NCI-H1092 treated with DMSO at 0.1 percent for 48 hours (cell line): ENCODE data around the gene CPAMD8.
"Not testable (repeated sequence)": the region's sequence is repeated elsewhere in the genome, so short reads cannot be mapped to it uniquely, and the experiment has no call there.

Experiments
- DNase-seq: peaks from one replicate; lab custom pipeline; 2025; lab: John Stamatoyannopoulos, UW

Gene CPAMD8

GRCh38 chr19:16874978-16875299, 151.7 kb downstream of the CPAMD8 start:
- DNase-seq: not testable (repeated sequence)

GRCh38 chr19:16874250-16874977, 152.2 kb downstream of the CPAMD8 start:
- no peak for DNase-seq

- DNase-seq: no peak
Observed at GRCh38 chr19:16873594-16873993, 153.0 kb downstream of the CPAMD8 start.

- DNase-seq: no peak
Observed at GRCh38 chr19:16872728-16873127, 153.9 kb downstream of the CPAMD8 start.

- DNase-seq: no peak
Observed at GRCh38 chr19:16871871-16872270, 154.7 kb downstream of the CPAMD8 start.

- DNase-seq: no peak
Observed at GRCh38 chr19:16869331-16869972, 157.2 kb downstream of the CPAMD8 start.

- DNase-seq: no peak
Observed at GRCh38 chr19:16868423-16869130, 158.0 kb downstream of the CPAMD8 start.

GRCh38 chr19:16867211-16867610, 159.4 kb downstream of the CPAMD8 start:
- no peak for DNase-seq

GRCh38 chr19:16862826-16863415, 163.7 kb downstream of the CPAMD8 start:
- no peak for DNase-seq

- no peak for DNase-seq
Observed at GRCh38 chr19:16861834-16862233, 164.8 kb downstream of the CPAMD8 start.

- DNase-seq: no peak
Observed at GRCh38 chr19:16861011-16861410, 165.6 kb downstream of the CPAMD8 start.

GRCh38 chr19:16860118-16860517, 166.5 kb downstream of the CPAMD8 start:
- DNase-seq: no peak

- no peak for DNase-seq
Observed at GRCh38 chr19:16859626-16860025, 167.0 kb downstream of the CPAMD8 start.

- no peak for DNase-seq
Observed at GRCh38 chr19:16856091-16856490, 170.5 kb downstream of the CPAMD8 start.

GRCh38 chr19:16853066-16853465, 173.5 kb downstream of the CPAMD8 start:
- DNase-seq: no peak

- DNase-seq: no peak
Observed at GRCh38 chr19:16851031-16851712, 175.4 kb downstream of the CPAMD8 start.

GRCh38 chr19:16850133-16850532, 176.5 kb downstream of the CPAMD8 start:
- DNase-seq: no peak

GRCh38 chr19:16849168-16849567, 177.4 kb downstream of the CPAMD8 start:
- no peak for DNase-seq

- DNase-seq: no peak
Observed at GRCh38 chr19:16847430-16847829, 179.2 kb downstream of the CPAMD8 start.

GRCh38 chr19:16846901-16847300, 179.7 kb downstream of the CPAMD8 start:
- DNase-seq: no peak
